ENCODE measurements around the gene AGAP2.

The AGAP2 gene

GRCh38 chr12:57713209-57713608 is 25.3 kb downstream of the AGAP2 start:
- Histone ChIP-seq H3K79me2 (ENCODE audit: insufficient read depth, low read length) (no peaks in the 10 kb centered on the region), H3K36me3 (ENCODE audit: low read length) (peaks cover 22% of the 10 kb centered on the region; the same call in 1 of the 2 replicates), H3K4me3 (ENCODE audit: insufficient read depth, low read length, poor library complexity, severe bottlenecking) (no peak overlapping the region), H3K9me3 (ENCODE audit: insufficient read depth, low read length) (no peaks in the 10 kb centered on the region), H3F3A (ENCODE audit: insufficient read depth) (peaks cover 9% of the 10 kb centered on the region; the same call in 1 of the 2 replicates), H3K27me3 (ENCODE audit: low read length) (no peaks in the 10 kb centered on the region), H3K9me2 (replicated peaks; ENCODE audit: insufficient read depth, low read length) (no peaks in the 10 kb centered on the region), H2AFZ (ENCODE audit: low read depth, low read length, severe bottlenecking) (no peak overlapping the region), H4K20me1 (ENCODE audit: low read depth, low read length) (no peaks in the 10 kb centered on the region), H3K27ac (ENCODE audit: low read depth, low read length) (no peak overlapping the region), H3K4me2 (ENCODE audit: low read depth, low read length, poor library complexity, severe bottlenecking) (no peak overlapping the region), H3K9ac (ENCODE audit: low read length) (no peak overlapping the region)
- TF ChIP-seq EZH2phosphoT487 (conservative IDR thresholded peaks at IDR 0.05; ENCODE audit: low read length) (no peak), CTCF (IDR thresholded peaks at IDR 0.05; ENCODE audit: insufficient read depth, low read length, poor library complexity, severe bottlenecking) (no peak)

GRCh38 chr12:57712701-57713100 is 25.8 kb downstream of the AGAP2 start:
- TF ChIP-seq EZH2phosphoT487 (conservative IDR thresholded peaks at IDR 0.05; ENCODE audit: low read length) (no peak), CTCF (IDR thresholded peaks at IDR 0.05; ENCODE audit: insufficient read depth, low read length, poor library complexity, severe bottlenecking) (no peak)
- Histone ChIP-seq H3K4me3 (ENCODE audit: insufficient read depth, low read length, poor library complexity, severe bottlenecking) (no peak overlapping the region), H4K20me1 (ENCODE audit: low read depth, low read length) (no peaks in the 10 kb centered on the region), H3K36me3 (ENCODE audit: low read length) (peaks cover 18% of the 10 kb centered on the region; the same call in 1 of the 2 replicates), H2AFZ (ENCODE audit: low read depth, low read length, severe bottlenecking) (no peak overlapping the region), H3K9me2 (replicated peaks; ENCODE audit: insufficient read depth, low read length) (no peaks in the 10 kb centered on the region), H3K27ac (ENCODE audit: low read depth, low read length) (no peak overlapping the region), H3K4me2 (ENCODE audit: low read depth, low read length, poor library complexity, severe bottlenecking) (no peak overlapping the region), H3K9me3 (ENCODE audit: insufficient read depth, low read length) (no peaks in the 10 kb centered on the region), H3F3A (ENCODE audit: insufficient read depth) (peaks cover 9% of the 10 kb centered on the region; the same call in 1 of the 2 replicates), H3K79me2 (ENCODE audit: insufficient read depth, low read length) (no peaks in the 10 kb centered on the region), H3K9ac (ENCODE audit: low read length) (no peak overlapping the region), H3K27me3 (ENCODE audit: low read length) (no peaks in the 10 kb centered on the region)

GRCh38 chr12:57708296-57708695 is 30.2 kb downstream of the AGAP2 start:
- no peak overlapping the region for H3K4me3 ChIP-seq (ENCODE audit: insufficient read depth, low read length, poor library complexity, severe bottlenecking)
- no peak overlapping the region for H3K9ac ChIP-seq (ENCODE audit: low read length)
- no peaks in the 10 kb centered on the region for H3K79me2 ChIP-seq (ENCODE audit: insufficient read depth, low read length)
- H3K27ac ChIP-seq (ENCODE audit: low read depth, low read length) = no peak overlapping the region
- H2AFZ ChIP-seq (ENCODE audit: low read depth, low read length, severe bottlenecking) = no peak overlapping the region
- H3F3A ChIP-seq (ENCODE audit: insufficient read depth) = peaks cover 9% of the 10 kb centered on the region
- TF ChIP-seq CTCF (IDR thresholded peaks at IDR 0.05; ENCODE audit: insufficient read depth, low read length, poor library complexity, severe bottlenecking) (no peak), EZH2phosphoT487 (conservative IDR thresholded peaks at IDR 0.05; ENCODE audit: low read length) (no peak)
- no peaks in the 10 kb centered on the region for H4K20me1 ChIP-seq (ENCODE audit: low read depth, low read length)
- H3K4me2 ChIP-seq (ENCODE audit: low read depth, low read length, poor library complexity, severe bottlenecking) = no peak overlapping the region
- peaks cover 43% of the 10 kb centered on the region for H3K36me3 ChIP-seq (ENCODE audit: low read length)
- H3K9me2 ChIP-seq (replicated peaks; ENCODE audit: insufficient read depth, low read length) = no peaks in the 10 kb centered on the region
- no peaks in the 10 kb centered on the region for H3K27me3 ChIP-seq (ENCODE audit: low read length)
- H3K9me3 ChIP-seq (ENCODE audit: insufficient read depth, low read length) = peaks cover 8% of the 10 kb centered on the region

Data from SU-DHL-6 (cell line).